ENCODE data around the gene LMAN1L.

GRCh38 chr15:74795966-74796625 lies 16.5 kb upstream of the LMAN1L start:
- no peak for TF ChIP-seq POLR2AphosphoS5 (IDR thresholded peaks at IDR 0.05; ENCODE audit: low read depth, low read length)
- TF ChIP-seq TAF1 (IDR thresholded peaks at IDR 0.05; ENCODE audit: low read depth, low read length): no peak
- TF ChIP-seq POLR2A (IDR thresholded peaks at IDR 0.05; ENCODE audit: low read depth, low read length): no peak

All from GM12891 (cell line).